Measurements from ENCODE around the gene PROKR1.

Gene PROKR1

DNA sequence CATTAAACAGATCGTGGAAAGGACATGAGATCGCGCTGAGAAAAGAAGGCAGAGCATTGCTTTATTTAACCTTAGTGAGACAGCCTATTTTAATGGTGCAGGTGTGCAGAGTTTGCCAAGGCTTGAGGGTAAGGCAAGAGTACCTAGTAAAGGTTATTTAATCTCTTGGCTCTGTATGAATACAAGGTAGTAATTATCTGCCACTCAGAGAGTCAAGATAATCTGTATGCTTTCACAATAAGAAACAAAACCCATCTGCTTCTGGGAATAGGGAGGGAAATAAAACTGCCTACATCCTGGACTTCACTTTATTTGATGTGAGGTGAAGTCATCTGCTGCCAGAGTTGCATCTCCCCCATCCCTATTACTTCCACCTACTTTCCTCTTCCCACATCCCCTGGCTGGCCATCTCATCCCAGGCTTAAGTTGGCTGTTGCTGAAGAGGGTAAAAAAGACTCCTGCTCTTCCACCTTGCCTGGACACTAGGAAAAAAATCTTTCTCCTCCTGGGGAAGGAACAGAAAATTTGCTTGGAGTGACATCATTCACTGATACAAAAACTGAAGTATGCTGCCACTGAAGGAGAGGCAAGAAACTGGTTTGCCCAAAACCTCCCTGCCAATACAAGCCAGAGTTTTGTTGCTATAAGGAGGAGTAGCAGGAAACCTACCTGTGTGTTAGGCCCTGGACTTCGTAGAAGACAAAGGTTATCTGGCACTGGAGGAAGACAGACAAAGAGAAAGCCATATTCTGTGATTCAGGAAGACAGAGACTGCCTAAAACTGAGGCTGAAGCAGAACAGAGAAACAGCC is 55.4 kb downstream of the PROKR1 start:
- no peak for DNase-seq (ENCODE audit: low spot score)

DNA sequence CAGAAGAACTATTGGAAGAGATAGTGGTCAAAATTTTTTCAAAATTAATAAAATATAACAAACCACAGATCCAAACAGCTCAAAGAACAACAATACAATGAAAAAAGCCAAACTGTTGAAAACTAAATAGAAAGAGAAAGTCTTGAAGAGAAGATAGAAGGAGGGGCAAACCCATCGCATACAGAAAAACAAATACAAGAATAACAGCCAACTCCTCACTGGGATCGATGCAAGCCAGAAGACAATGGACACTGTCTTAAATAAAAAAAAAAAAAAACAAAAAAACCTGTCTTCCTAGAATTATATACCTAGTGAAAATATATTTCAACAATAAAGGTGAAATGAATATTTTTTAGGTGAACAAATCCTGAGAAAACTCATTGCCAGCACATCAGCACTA is 57.2 kb downstream of the PROKR1 start:
- no peak for DNase-seq (ENCODE audit: low spot score)

DNA sequence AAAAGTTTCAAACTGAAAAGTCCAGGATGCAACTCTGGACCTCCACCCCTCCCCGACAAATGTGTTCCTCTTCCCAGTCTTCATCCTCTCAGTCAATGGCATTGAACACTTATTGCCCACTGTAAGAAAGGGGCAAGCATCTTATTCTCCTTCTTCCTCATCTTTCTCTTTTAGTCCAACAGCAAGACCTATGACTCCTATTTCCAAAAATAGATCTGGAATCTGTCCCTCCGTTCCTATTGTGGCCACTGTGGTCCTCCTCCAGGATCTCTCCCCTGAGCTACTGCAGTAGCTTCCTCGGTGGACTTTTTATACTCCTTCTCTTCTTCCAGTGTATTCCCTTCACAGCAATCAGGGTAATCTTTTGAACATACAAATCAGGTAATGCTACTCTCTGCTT is 63.3 kb downstream of the PROKR1 start:
- no peak for DNase-seq (ENCODE audit: low spot score)
